Measurements from ENCODE around the gene CMIP. TPM values are rescaled to one million over a fixed set of nuclear protein-coding genes. Genes with fewer than 3 reads are reported as not detected.

Gene CMIP
- total RNA-seq, 3 donors from 2014 or later: 14.9 to 23.9 (median 17.6) TPM

- intact Hi-C loops (cut with DNase I; ENCODE audit: low total_unique reads): loop anchor here (1.0 kb wide), 1 partner anchor 10 kb away; no protein-coding TSS in a partner anchor
- no peaks in the 10 kb centered on the region for H3K36me3 ChIP-seq
- no peak for DNase-seq (ENCODE audit: low spot score in 2 of 2)
- H3K4me3 ChIP-seq: no peak overlapping the region
- TF ChIP-seq POLR2AphosphoS5 (IDR thresholded peaks at IDR 0.05) (no peak), POLR2A (IDR thresholded peaks at IDR 0.05) (no peak)
- TF ChIP-seq, protein P1, sequence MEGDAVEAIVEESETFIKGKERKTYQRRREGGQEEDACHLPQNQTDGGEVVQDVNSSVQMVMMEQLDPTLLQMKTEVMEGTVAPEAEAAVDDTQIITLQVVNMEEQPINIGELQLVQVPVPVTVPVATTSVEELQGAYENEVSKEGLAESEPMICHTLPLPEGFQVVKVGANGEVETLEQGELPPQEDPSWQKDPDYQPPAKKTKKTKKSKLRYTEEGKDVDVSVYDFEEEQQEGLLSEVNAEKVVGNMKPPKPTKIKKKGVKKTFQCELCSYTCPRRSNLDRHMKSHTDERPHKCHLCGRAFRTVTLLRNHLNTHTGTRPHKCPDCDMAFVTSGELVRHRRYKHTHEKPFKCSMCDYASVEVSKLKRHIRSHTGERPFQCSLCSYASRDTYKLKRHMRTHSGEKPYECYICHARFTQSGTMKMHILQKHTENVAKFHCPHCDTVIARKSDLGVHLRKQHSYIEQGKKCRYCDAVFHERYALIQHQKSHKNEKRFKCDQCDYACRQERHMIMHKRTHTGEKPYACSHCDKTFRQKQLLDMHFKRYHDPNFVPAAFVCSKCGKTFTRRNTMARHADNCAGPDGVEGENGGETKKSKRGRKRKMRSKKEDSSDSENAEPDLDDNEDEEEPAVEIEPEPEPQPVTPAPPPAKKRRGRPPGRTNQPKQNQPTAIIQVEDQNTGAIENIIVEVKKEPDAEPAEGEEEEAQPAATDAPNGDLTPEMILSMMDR (IDR thresholded peaks at IDR 0.05): no peak
- H3K27ac ChIP-seq: peak overlapping the region; percentile 54 to 61
- no peaks in the 10 kb centered on the region for H3K27me3 ChIP-seq
- H3K4me1 ChIP-seq: no peaks in the 10 kb centered on the region
- no peaks in the 10 kb centered on the region for H3K9me3 ChIP-seq
Measured at GRCh38 chr16:81679721-81680430, 235.3 kb downstream of the CMIP start.

GRCh38 chr16:81680444-81681275, 236.1 kb downstream of the CMIP start:
- Histone ChIP-seq H3K36me3 (no peaks in the 10 kb centered on the region), H3K27me3 (no peaks in the 10 kb centered on the region), H3K9me3 (no peaks in the 10 kb centered on the region), H3K27ac (peak overlapping the region; percentile 54 to 61), H3K4me3 (no peak overlapping the region), H3K4me1 (no peaks in the 10 kb centered on the region)
- intact Hi-C loops (cut with DNase I; ENCODE audit: low total_unique reads): loop anchor here (1.0 kb wide), 1 partner anchor 10 kb away; no protein-coding TSS in a partner anchor
- no peak for TF ChIP-seq POLR2A (IDR thresholded peaks at IDR 0.05)
- TF ChIP-seq, protein P1 (IDR thresholded peaks at IDR 0.05): no peak
- TF ChIP-seq POLR2AphosphoS5 (IDR thresholded peaks at IDR 0.05): no peak
- DNase-seq (ENCODE audit: low spot score in 2 of 2): no peak

DNA sequence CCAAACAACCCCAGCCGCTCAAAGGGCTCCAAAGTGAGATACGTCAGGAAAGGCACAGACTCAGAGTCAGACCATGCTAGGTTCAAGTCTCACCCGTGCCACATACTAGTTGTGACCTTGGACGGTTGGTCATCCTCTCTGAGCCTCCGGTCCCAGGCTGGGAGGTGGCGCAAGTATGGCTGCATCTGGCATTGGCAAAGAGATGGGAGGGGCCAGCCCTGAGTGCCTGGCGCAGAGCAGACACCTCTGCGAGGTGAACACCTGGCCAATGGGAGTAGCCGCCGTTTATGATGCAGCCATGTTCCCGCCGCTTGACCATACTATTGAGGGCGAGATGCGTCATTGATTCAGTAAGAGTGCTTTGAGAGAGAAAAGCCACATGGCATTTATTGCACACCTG, 236.7 kb downstream of the CMIP start:
- Histone ChIP-seq H3K36me3 (no peaks in the 10 kb centered on the region), H3K4me1 (no peaks in the 10 kb centered on the region), H3K27ac (peak overlapping the region in 1 of 2 donors; percentile 61), H3K27me3 (no peaks in the 10 kb centered on the region), H3K4me3 (no peak overlapping the region), H3K9me3 (no peaks in the 10 kb centered on the region)
- intact Hi-C loops (cut with DNase I; ENCODE audit: low total_unique reads): no loop called here
- TF ChIP-seq, protein P1 (IDR thresholded peaks at IDR 0.05): no peak
- no peak for TF ChIP-seq POLR2A (IDR thresholded peaks at IDR 0.05)
- no peak for TF ChIP-seq POLR2AphosphoS5 (IDR thresholded peaks at IDR 0.05)
- no peak for DNase-seq (ENCODE audit: low spot score in 2 of 2)

DNA sequence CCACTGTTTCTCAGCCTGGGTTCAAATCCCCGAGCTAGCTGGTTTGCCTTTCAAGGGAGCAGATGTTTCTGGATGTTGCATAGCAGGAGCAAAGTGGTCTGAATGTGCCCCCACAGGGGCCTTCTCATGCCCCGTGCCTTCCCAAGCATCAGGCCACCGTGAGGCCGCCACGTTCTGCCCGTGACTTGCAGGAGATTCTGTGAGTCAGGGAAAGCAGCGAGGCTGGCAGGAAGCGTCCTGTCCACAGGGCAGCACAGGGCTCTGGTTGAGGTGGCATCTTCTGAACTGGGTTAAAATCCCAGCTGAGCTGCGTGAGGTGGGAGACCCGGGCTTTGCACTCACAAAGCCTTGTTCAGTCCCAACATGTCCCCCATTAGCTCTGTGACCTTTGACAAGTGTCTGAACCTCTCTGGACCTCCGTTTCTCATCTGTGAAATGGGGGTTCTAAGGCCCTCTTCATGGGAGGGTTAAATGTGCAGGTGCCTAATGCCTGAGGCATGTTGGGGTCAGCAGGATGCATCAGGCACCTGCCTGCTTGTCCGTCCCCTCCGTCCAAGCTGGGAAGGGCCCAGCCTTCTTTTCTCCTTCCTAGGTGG, 239.7 kb downstream of the CMIP start:
- Histone ChIP-seq H3K9me3 (no peaks in the 10 kb centered on the region), H3K36me3 (no peaks in the 10 kb centered on the region), H3K27ac (no peak overlapping the region), H3K27me3 (no peaks in the 10 kb centered on the region), H3K4me3 (no peak overlapping the region), H3K4me1 (no peaks in the 10 kb centered on the region)
- intact Hi-C loops (cut with DNase I; ENCODE audit: low total_unique reads): no loop called here
- TF ChIP-seq, protein P1 (IDR thresholded peaks at IDR 0.05): no peak
- DNase-seq (ENCODE audit: low spot score in 2 of 2): no peak
